Measurements from ENCODE around the gene CUL9.

The CUL9 gene

DNA sequence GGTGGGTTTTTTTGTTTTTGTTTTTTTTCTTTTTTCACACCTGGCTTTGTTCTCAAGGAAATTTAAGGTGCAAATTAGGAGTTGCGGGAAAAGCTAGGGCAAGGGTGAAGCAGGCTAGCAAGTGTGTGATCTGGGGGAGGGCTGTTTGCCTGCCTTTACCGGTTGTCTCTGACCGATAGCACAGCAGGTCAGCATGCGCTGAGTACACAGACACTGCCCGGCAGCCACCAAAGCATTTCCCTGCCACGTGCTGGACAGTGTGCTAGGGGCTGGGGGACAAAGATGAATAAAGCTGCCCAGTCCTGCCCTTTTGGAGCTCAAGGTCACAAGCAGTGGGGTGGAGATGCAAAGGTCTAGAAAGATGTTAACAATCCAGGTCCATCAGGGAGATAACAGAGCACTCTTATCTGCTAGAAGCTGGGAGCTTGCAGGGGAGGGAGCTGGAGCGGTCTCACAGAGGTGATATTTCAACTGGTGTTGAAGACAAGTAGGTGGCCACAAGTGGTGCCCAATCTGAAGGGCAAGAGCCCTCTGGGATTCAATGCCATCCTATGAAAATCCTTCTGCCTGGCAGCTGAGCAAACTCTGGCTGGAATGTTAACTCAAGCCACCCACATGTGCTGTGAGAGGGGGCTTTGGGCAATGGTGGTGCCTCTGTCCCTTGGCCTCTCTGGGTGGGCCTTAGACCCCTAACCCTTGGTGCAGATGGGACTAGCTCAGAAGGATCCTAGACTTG lies 85.8 kb downstream of the CUL9 start:
- H3K9me3 ChIP-seq (ENCODE audit: control insufficient read depth, low read length), result no peaks in the 10 kb centered on the region
- no peaks in the 10 kb centered on the region for H3K36me3 ChIP-seq (ENCODE audit: control insufficient read depth, insufficient read depth, low read length)
- H3K27me3 ChIP-seq (ENCODE audit: control insufficient read depth, insufficient read depth, low read length), result no peaks in the 10 kb centered on the region
- peaks cover 40% of the 10 kb centered on the region for H3K4me1 ChIP-seq (ENCODE audit: control insufficient read depth, insufficient read depth, low read length)
- no peak overlapping the region for H3K4me3 ChIP-seq (ENCODE audit: low read length)
- H3K9ac ChIP-seq (ENCODE audit: low read length), result peak overlapping the region; percentile 34

DNA sequence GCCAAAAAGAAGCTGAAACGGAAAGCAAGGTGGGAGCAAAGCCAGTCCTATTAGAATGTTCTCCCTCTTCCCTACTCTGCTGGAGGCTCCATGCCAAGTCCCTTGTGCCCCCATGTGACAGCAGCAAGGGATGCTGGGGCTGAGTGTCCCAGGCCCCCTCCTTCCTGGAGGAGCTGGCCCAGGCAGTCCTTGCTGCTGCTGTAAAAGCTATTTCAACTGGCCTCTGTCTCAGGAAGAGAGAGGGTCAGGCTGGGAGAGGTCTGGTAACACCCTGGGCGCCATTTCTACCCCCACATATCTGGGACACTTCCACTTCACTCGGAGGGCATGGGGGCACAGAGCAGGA lies 86.3 kb downstream of the CUL9 start:
- Histone ChIP-seq H3K9ac (ENCODE audit: low read length) (peak overlapping the region; percentile 23), H3K27me3 (ENCODE audit: control insufficient read depth, insufficient read depth, low read length) (no peaks in the 10 kb centered on the region), H3K9me3 (ENCODE audit: control insufficient read depth, low read length) (no peaks in the 10 kb centered on the region), H3K4me3 (ENCODE audit: low read length) (no peak overlapping the region), H3K36me3 (ENCODE audit: control insufficient read depth, insufficient read depth, low read length) (no peaks in the 10 kb centered on the region), H3K4me1 (ENCODE audit: control insufficient read depth, insufficient read depth, low read length) (peaks cover 40% of the 10 kb centered on the region)

- Histone ChIP-seq H3K4me3 (ENCODE audit: low read length) (peak overlapping the region; percentile 9), H3K9me3 (ENCODE audit: control insufficient read depth, low read length) (no peaks in the 10 kb centered on the region), H3K4me1 (ENCODE audit: control insufficient read depth, insufficient read depth, low read length) (peaks cover 41% of the 10 kb centered on the region), H3K27me3 (ENCODE audit: control insufficient read depth, insufficient read depth, low read length) (no peaks in the 10 kb centered on the region), H3K9ac (ENCODE audit: low read length) (peak overlapping the region; percentile 29), H3K36me3 (ENCODE audit: control insufficient read depth, insufficient read depth, low read length) (no peaks in the 10 kb centered on the region)
Observed at GRCh38 chr6:43268782-43269272, 86.8 kb downstream of the CUL9 start.

DNA sequence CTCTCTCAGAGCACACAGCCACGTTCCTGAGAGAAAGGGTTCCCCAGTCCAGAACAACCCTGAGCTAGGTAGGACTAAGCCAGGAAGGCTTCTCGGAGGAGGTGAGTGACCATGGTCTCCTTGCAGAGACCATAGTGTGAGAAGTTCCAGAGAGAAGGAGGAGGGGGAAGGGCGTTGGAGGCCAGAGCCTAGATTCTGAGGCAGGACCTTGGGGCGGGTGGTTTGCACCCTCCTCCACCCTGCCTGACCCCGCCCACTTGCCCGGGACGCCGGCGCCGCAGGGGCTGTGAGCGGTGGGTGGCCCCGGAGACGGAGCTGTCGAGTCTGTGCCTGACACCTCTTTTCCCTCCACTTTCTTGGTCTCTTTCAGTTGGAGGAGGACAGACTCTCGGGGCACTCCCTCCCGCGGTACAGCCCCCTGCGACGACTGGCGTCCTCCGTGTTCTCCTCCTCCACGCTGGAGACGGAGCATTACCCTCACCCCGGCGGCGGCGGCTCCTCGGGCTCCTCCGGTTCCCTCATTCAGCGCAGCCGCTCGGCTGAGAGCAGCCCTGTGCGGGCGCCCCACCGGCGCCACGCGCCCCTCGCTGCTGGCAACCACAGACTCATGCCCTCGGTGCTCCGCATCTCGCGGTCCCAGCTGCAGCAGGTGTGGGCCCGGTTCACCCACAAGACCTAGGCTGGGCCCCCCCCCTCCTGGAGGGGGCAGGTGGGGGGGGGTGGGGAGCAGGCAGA lies 87.4 kb downstream of the CUL9 start:
- Histone ChIP-seq H3K9ac (ENCODE audit: low read length) (peak overlapping the region; percentile 29), H3K36me3 (ENCODE audit: control insufficient read depth, insufficient read depth, low read length) (no peaks in the 10 kb centered on the region), H3K27me3 (ENCODE audit: control insufficient read depth, insufficient read depth, low read length) (no peaks in the 10 kb centered on the region), H3K4me1 (ENCODE audit: control insufficient read depth, insufficient read depth, low read length) (peaks cover 47% of the 10 kb centered on the region), H3K9me3 (ENCODE audit: control insufficient read depth, low read length) (no peaks in the 10 kb centered on the region), H3K4me3 (ENCODE audit: low read length) (peak overlapping the region; percentile 9)

- Histone ChIP-seq H3K4me3 (ENCODE audit: low read length) (no peak overlapping the region), H3K36me3 (ENCODE audit: control insufficient read depth, insufficient read depth, low read length) (no peaks in the 10 kb centered on the region), H3K9ac (ENCODE audit: low read length) (no peak overlapping the region), H3K27me3 (ENCODE audit: control insufficient read depth, insufficient read depth, low read length) (no peaks in the 10 kb centered on the region), H3K9me3 (ENCODE audit: control insufficient read depth, low read length) (no peaks in the 10 kb centered on the region), H3K4me1 (ENCODE audit: control insufficient read depth, insufficient read depth, low read length) (peaks cover 62% of the 10 kb centered on the region)
Observed at GRCh38 chr6:43271103-43271815, 89.3 kb downstream of the CUL9 start.

- no peaks in the 10 kb centered on the region for H3K36me3 ChIP-seq (ENCODE audit: control insufficient read depth, insufficient read depth, low read length)
- H3K9me3 ChIP-seq (ENCODE audit: control insufficient read depth, low read length), result no peaks in the 10 kb centered on the region
- peaks cover 69% of the 10 kb centered on the region for H3K4me1 ChIP-seq (ENCODE audit: control insufficient read depth, insufficient read depth, low read length)
- no peaks in the 10 kb centered on the region for H3K27me3 ChIP-seq (ENCODE audit: control insufficient read depth, insufficient read depth, low read length)
- no peak overlapping the region for H3K4me3 ChIP-seq (ENCODE audit: low read length)
- H3K9ac ChIP-seq (ENCODE audit: low read length), result no peak overlapping the region
Observed at GRCh38 chr6:43271944-43272343, 89.9 kb downstream of the CUL9 start.

DNA sequence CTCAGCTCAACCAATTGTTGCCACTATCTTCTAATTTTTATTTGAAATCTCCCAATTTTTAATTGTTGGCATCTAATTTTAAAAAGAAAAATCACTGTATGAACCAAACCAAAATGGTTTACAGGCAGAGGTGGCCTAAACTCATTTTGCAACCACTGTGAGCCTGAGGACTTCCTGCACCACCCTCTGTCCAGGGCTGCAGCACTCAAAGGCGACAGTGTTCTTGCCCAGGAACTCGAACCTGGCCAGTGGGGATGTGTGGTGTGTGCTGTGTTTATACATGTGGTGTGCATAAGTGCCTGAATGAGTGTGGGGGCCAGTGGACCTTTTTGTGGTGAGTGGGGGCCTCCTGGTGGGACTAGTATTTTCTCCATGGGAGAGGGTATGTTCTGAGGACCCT lies 91.7 kb downstream of the CUL9 start:
- no peak overlapping the region for H3K4me3 ChIP-seq (ENCODE audit: low read length)
- no peaks in the 10 kb centered on the region for H3K9me3 ChIP-seq (ENCODE audit: control insufficient read depth, low read length)
- H3K9ac ChIP-seq (ENCODE audit: low read length), result no peak overlapping the region
- no peaks in the 10 kb centered on the region for H3K27me3 ChIP-seq (ENCODE audit: control insufficient read depth, insufficient read depth, low read length)
- H3K4me1 ChIP-seq (ENCODE audit: control insufficient read depth, insufficient read depth, low read length), result peaks cover 66% of the 10 kb centered on the region
- H3K36me3 ChIP-seq (ENCODE audit: control insufficient read depth, insufficient read depth, low read length), result no peaks in the 10 kb centered on the region
